Hepatic stellate cell (primary cell): ENCODE results near the gene LRRN3.

ENCODE experiments used
- DNase-seq: peaks from one replicate; pipeline ENCODE4 v3.0.0; 2011; ENCODE audit warnings: low spot score

LRRN3 gene

DNA sequence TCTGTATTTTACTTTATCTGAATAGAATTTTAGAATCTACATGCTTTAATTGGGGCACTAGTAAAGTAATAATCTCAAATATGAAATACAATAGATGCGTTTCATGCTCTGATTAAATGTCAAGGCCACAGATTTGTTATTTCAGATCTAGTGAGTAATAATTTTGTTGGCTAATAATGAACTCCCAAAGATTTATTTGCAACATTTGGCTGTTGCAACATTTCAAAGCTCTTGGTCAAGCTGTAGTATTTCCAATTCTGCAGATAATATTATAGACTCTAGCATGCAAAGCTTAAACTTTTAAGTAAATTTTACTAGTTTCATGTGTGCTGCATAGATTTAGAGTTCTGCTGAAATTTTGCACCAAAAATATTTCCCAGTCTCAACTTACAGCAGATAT is 16.7 kb downstream of the LRRN3 start:
- no peak for DNase-seq

DNA sequence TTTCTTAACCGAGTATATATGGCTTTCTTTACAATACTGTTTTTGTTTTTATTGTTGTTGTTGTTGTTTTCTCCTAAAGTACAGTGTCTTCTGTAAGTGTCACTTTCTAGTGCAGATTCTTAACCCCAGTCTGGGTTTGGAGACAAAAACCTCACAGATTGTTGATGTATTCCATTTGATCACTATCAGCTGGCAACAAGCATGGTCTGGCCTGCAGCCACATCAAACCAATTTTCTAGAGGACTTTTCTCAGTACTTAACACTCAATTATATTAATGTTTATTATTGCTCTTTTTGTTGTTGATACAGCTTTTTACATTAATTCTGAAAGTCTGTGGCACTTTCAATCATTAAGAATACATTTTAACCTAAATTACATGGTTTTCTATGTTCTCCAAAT is 17.1 kb downstream of the LRRN3 start:
- DNase-seq: no peak

DNA sequence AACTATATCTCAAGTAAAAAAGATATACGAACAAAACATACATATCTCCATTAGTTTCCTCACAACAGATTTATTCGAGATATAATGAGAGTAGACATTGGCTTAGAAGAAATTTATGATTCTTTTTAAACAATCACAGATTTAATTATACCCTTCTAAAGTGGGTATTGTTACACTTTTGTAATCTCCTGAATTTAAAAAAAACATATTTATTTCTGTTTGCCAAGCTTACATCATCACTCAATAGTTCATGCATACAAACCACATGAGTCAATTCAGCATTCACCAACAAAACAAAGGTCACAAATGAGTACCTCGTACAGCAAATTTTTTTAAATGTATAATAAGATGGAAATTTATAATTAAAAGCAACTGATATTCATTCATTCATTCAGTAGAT is 17.6 kb downstream of the LRRN3 start:
- no peak for DNase-seq

DNA sequence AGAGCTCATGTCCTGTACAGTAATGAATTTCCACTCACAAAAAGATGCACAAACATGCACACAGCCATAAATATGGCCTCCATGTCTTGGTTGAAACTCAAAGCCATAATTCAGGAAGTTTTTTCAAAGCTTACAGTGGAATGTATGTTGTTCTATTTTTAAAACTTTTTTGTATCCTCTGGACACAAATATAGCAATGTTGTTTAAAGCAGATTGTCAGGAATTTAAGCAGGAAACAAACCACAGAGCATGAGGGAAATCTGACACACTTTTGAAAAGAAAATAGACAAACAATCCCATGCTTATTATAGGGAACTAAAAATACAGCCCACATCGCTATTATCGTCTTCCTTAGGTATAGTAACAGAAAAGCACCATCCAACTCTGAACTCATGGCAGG is 21.5 kb downstream of the LRRN3 start:
- no peak for DNase-seq

DNA sequence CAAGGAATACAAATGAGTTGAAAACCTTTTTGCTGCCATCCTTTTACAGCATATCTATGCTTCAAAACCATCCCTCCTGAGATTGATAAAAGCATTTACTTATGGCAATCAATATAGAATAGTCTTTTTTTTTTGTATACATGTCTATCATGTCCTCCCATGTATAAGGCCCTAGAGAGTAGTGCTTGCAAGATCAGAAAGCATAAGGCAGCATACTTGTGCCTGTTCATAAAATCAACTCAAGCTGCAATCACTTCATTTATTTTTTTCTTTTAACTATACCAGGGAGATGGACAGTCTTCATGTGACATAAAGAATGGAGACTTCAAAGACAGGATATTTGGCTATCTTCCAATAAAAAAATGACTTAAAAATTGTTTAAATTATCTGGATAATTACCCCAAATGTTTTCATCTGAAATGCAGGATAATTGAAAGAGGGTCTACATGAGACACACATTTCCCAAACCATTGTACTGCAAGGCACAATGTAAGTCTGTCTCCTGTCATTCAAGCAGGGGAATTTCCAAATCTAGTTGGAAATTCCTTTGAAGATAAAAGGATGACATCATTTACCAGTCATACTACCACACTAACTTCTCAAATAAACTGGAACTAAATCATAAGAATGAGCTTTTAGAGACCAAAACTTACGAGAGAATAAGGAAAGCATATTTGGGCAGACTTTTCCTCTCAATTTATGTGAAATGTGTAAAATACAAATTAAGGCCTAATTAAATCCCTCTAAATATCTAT is 22.5 kb downstream of the LRRN3 start:
- no peak for DNase-seq

DNA sequence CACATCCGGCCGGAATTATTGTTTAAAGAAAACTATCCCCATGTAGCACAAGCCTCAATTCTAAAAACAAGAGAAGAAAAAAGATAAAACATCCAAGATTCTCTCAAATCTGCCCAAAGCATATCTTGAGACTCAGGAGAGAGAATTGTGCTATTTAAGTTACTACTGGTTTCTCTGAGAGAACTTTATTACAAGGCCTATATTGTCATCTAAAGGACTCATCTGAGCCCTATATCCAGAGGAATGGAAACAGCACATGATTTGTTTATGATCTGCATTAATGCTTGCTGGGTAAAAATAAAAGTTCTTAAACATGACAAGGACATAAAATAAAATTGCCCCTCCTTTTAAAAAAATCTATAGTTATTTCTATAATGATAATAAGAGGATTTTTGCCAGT is 25.0 kb downstream of the LRRN3 start:
- DNase-seq: no peak

DNA sequence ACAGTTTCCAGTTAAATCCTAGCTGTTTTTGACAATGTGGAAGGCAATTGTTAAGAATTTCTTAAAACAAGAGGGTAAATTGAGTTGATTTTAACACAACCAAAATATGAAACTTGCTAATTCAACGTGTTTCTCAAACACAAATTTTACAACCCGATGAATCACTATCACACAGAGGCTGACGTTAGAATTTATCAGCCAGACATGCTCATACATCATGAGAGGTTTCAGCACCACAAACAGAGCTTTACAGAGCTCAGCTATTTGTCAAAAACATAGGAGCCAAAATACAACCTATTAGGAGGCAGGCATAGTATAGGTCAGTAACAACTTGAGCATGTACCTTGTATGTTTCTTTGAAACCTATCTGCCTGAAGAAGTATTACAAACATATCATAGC is 36.1 kb downstream of the LRRN3 start:
- peak; percentile 3 for DNase-seq

DNA sequence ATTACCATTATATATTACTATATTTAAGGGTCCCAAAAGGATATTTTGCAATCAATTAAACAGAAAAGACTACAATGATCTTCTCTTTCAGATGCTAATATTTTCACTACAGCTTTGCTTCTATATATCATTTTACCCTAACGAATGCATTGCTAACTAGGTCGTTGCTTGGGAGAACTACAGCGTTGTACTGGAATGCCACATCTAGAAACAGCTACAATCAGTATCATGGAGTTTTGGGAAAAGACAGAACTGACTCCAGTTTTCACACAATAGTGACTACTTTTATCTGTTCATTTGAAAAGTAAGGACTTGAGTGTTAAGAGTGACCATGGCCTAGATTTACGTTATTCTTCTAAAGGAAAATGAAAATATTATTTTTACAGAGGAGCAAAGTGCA is 38.5 kb downstream of the LRRN3 start:
- no peak for DNase-seq

DNA sequence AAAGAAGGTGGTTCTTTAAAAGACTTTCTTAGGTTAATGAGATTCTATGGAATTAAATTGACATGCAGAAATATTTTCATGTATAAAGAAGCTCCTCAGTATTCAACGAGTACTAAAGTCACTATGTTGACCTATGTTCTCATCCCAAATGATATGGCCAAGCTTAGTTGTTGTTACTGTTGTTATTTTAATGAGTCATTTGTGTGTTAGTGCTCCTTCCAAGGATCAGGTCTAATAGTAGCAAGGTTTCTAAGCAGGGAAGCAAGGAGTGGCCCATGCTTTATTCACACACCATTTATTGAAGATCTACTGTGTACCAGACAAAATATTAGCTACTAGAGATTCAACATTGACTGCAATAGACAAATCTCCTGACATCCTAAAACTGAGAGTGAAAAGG is 41.9 kb downstream of the LRRN3 start:
- no peak for DNase-seq

DNA sequence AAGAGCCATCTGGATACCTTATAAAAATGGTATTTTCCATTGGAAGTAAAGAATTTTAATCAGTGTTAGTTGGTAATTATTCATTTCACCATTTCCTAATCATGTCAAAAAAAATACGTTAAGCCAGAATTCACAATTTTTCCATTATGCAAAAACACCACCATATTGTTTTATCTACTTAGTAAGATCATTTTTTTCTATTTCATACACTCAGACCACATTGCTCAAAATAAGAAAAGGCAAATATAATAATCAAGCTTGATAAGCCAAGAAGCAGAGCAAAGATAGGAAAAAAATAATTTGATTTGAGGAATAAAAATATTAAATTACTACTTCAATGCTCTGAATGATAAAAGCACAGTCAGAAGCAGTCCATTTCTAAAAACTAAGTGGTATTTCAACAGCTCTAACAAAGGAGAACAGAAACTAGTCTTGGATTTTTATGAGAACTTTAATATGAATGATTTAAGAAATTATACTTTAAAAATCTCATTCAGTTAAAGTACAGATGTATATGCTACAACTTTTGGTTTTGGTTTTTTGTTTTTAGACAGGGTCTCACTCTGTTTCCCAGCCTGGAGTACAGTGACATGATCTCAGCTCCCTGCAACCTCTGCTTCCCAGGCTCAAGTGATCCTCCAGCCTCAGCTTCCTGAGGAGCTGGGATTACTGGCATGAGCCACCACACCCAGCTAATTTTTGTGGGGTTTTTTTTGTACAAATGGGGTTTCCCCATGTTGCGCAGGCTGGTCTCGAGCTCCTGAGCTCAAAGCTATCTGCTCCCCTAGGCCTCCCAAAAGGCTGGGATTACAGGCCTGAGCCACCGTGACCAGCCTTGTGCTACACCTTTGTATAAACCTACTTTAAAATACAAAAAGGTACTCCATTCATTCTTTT is 46.6 kb downstream of the LRRN3 start:
- DNase-seq: no peak

DNA sequence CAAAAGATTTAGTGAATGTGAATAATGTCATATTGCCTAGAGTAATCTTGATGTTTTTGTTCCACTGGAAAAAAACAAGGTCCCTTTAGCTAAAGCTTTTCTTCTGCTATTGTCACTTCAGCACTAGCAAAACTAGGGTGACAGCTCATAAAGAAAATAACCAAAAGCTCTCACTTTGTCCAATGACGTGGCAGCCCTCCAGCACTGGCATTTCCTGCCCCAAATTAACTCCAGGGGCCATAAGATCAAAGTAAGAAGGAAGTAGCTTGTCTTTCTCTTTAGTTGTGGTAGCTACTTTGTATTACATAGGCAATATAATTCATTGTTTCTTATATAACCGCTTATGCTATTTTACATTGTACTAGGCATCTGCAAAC is 47.3 kb downstream of the LRRN3 start:
- peak; percentile 2 for DNase-seq

DNA sequence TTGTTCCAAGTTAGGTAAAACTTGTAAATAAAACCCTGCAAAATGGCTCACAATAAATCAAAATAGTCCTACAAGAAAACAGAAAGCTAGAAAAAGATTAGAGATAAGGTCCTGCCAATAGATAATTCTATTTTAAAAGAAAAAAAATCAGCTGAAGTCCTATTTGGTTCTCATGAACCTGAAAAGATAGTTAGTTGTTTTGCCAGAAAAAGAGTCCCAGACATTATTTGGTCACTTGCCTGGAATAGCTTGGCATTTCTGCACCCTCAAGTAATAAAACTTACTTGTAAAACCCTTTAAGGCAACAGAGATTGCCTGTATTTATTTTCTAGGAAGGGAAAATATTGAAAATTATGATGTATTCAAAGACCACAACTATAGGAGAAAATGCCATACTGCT is 47.7 kb downstream of the LRRN3 start:
- DNase-seq: no peak

DNA sequence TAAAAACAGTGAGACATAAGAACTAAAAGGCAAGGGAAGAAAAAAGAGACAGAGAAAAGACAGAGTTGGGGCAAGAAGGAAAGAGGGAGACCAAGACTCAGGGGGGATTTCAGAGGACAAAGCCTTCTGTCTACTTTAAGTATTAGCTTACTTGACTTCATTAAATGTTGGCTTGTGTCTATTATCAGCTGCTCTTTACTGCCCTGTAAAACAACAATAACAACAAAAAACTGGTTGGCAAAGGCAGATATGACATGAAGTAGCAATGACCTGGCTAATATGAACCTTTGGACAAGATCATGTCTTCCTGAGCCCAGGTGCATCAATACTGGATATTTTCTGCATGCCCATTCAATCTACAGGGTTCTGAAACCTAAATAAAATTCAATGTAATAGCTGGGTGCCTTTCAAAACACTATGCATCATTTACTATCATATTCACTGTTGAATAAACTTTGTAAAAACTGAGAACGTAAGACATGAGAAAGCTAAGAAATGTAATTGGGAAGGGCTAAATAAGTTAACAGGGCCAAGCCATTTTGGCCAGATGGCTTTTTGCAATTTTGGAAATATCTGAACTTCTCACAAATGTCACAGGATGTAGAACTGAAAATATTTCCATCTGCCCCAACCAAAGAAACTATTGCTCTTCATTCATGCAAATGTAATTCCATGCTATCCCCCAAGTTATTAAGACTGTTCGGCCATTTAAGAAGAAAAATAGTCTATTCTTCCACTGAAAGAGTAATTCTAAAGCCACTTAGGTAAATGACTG is 49.4 kb downstream of the LRRN3 start:
- DNase-seq: no peak

DNA sequence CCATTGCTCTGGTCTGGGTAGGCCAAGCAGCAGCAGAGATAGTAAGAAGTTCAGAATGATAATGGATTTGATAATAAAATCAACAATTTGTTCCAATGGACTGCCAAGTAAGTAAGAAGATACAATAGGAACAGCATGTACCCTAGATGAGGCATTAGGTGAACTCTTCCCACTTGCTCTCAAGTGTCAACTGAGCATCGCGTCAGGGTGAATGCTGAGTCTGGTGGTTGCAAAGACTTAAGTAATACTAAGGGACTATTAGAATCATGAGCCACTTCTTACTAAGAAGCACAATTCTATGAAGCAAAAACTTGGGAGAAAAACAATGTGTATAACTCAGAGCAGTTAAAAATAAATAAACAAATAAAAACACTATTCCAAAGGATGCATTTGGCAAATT is 54.5 kb downstream of the LRRN3 start:
- no peak for DNase-seq

DNA sequence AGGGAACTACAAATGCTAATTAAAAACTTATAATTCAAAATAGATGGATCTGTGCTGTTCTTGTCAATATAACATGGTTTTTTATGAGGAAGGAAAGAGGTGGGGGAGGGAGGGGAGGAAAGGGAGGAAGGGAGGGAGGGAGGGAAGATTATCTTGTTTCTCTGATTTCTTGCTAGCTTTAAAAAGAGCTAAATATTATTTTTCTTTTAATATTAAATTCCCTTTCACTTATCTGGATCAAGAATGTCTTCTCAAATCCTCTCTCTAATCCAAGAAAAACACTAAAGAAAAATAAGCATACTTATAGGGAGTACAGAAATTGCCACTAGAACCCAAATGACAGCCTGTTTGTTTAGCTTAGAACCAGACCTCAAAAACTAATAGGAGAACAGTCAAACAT is 55.2 kb downstream of the LRRN3 start:
- DNase-seq: no peak

DNA sequence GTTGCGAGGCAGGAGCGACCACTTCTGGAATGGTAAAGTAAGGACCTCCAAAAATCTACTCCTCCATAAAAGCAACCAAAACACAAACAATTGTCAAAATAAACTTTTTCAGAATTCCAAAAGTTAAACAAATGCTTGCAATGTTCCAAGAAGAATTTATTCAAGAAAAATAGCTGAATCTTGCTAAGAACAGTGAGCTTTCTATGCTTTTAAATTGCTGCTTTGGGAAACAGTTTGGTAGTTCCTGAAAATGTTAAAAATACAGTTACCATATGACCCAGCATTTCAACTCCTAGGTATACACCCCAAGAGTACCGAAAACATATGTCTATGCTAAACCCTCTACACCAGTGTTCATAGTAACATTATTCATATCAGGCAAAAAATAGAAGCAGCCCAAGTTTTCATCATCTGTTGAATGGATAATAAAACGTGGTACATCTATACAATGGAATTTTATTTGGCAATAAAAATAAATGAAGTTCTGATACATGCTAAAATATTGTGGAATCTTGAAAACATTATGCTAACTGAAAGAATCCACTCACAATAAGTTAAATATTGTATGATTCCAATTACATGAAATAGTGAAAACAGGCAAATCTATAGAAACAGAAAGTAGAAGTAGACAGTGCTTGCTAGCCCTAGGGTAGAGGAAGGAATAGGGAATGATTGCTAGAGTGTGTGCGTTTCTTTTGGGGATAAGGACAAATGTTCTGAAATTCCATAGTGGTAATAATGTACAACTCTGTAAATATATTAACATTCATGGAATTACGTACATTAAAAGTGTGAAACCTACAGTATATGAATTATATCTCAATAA is 57.0 kb downstream of the LRRN3 start:
- DNase-seq: no peak

DNA sequence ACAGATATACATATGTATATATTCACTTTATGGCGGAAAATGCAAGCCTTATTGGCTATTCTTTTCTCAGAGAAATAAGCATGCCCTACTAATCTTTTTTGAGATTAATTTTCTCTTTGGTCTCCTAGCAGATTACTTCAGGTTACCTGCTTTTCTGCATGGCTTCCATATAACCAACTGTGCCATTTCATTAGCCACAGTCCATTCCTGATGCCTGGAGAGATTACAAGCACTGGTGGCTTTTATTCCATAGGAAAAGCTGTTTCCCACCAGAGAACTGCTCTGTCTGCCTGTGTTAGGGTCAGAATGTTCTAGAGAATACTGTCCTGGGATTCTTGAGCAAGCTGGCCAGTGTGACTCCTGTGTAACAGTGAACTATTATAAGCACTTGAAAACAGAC is 59.8 kb downstream of the LRRN3 start:
- no peak for DNase-seq

DNA sequence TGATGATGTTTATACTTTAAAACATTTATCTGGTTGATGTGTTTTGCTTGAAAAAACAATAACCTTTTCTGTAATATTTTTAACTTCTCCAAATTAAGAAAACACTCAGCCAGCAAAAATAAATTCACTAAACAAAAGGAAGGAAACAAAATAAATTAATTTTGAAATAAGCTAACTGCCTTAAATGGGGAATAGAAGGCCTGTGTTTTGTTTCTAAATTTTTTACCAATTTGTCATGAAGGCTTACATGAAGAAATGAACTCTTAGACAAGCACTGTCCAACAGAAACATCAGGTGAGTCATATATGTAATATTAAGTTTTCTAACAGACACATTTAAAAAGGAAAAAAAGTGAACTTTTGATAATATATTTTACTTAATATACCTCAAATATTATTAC is 68.5 kb downstream of the LRRN3 start:
- DNase-seq: peak; percentile 4

DNA sequence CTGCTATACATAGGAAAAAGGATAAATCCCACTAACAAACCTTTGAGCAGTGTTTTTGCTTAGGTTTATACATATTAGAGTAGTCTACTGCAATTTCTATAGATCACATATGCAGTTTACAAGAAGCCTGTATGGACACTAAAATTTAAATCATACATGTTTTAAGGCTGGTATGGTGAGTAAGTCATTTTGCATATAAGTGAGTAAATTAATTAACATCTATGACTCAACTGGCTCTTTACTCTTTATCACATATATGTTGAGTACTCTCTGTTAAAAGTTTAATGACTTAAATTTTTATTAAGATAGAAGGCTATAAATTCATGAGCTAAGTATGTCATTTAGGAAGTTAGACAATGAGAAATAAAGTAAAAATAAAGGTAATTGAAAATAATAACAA is 69.4 kb downstream of the LRRN3 start:
- no peak for DNase-seq

DNA sequence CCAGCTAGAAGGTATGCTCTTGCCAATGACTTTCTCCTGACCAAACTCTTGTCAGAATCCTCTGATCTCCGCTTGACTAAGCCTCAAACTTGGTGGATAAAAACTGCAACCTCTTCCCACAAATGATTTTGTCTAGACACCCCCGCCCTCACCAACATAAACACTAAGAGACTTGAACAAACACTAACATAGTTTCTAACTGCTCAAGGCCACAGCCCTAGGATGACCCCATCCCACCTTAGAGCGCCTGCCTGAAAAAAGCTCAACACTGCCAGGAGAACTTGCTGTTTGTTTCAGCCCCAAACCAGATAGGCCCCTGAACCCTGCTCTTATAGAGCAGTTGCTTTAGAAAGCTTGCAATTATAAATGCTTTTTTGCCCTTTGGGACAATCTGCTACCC is 71.8 kb downstream of the LRRN3 start:
- DNase-seq: no peak

DNA sequence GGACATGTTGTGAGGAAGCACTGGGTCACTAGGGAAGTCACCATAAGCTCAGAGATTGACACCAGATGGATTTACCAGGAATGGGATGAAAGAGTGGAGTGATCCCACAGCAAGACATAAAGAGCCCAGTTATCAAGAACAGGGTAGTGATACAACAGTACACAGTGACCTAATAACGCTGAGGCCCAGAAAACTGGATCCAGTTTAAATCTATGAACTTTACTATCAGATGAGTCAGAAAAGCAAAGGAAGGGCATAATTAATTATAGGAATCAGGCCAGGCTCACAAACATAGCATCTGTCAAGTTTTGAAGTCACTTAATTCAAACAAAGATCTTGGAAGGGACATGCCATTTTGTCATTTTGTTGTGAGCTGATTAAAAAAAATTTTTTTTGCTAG is 73.5 kb downstream of the LRRN3 start:
- DNase-seq: no peak

DNA sequence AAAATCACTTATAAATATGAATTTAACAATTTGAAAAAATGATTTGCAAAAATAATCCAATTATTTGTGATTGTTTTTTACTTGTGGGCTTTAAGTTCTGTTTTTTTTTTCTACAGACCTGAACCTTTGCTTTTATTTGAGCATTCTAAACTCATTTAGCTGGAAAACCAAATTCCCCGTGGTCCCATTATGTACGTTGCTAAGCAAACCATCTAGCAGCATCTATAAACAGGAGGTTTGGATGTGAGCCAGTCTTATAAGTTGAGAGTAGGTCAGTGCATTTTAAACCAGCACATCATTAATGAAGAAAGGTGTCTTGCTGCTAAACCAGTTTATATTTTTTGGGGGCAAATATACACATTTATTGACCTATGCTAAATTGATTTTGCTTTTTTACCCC is 77.3 kb downstream of the LRRN3 start:
- no peak for DNase-seq
